WERI-Rb-1 (cell line): ENCODE measurements around the gene MS4A3.
"Not testable (repeated sequence)": the region's sequence is repeated elsewhere in the genome, so short reads cannot be mapped to it uniquely, and the experiment has no call there.

Source experiments
- DNase-seq: peaks from one replicate; pipeline ENCODE4 v3.0.0-alpha.2; 2020
- H3K27ac ChIP-seq: fragments of 250-450 bp; sonication (Bioruptor Pico); 2 replicates; pipeline ENCODE4 v1.5.1; 2020; ENCODE audit warnings: mild to moderate bottlenecking, moderate library complexity
- H3K27me3 ChIP-seq: fragments of 250-450 bp; sonication (Bioruptor Pico); 2 replicates; pipeline ENCODE4 v1.5.1; 2021; ENCODE audit warnings: mild to moderate bottlenecking, low read depth, moderate library complexity; ENCODE audit not compliant: insufficient read depth, severe bottlenecking
- H3K36me3 ChIP-seq: fragments of 250-450 bp; sonication (Bioruptor Pico); 2 replicates; pipeline ENCODE4 v1.5.1; 2020; ENCODE audit warnings: mild to moderate bottlenecking, moderate library complexity
- H3K4me3 ChIP-seq: 2 replicates; pipeline ENCODE4 v1.5.1; 2011; ENCODE audit warnings: low read depth, mild to moderate bottlenecking, control low read depth, low read length
- H3K9me3 ChIP-seq: fragments of 250-450 bp; sonication (Bioruptor Pico); 2 replicates; pipeline ENCODE4 v1.5.1; 2021; ENCODE audit warnings: mild to moderate bottlenecking, moderate library complexity; ENCODE audit not compliant: severe bottlenecking
- TF ChIP-seq, protein P1 (sequence below): IDR thresholded peaks from 2 replicates; pipeline ENCODE4 v1.5.1; 2011; ENCODE audit warnings: low read depth, mild to moderate bottlenecking, control low read depth, inconsistent platforms, low read length

The MS4A3 gene, protein sequence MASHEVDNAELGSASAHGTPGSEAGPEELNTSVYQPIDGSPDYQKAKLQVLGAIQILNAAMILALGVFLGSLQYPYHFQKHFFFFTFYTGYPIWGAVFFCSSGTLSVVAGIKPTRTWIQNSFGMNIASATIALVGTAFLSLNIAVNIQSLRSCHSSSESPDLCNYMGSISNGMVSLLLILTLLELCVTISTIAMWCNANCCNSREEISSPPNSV

DNA sequence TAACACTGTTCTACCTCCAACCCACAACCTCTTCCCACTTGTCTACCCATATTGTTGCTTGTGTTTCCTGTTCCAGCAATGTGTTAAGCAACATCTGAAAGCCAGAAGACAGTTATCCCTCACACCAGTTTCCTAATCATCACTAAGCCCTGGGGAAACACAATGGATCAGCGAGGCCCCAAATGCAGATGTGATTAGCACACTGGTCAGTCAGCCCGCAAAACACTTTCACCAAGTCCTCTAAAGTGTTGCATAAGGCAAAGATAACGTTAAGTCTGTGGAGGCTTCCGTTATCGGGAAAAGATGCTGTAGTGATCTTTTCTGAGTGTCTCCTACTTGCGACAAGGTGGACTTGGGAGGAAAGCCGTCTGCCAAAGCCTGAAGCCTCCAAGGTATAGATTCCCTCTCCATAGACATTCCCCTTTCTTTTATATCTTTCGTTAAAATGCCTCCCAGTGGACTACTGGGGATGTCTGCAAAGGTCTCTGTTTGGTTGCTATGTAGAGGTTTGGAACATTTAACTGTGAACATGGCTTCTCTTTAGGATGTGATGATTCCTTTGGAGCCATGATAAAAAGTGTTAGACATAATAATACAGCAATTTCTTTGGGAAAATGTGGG, at the start of gene MS4A3:
TSS of gene MS4A3 (plus strand) at position 317 of the 621 bp plus-strand sequence. CDS start 4,496 bp downstream, outside the sequence.
- TF ChIP-seq, protein P1, sequence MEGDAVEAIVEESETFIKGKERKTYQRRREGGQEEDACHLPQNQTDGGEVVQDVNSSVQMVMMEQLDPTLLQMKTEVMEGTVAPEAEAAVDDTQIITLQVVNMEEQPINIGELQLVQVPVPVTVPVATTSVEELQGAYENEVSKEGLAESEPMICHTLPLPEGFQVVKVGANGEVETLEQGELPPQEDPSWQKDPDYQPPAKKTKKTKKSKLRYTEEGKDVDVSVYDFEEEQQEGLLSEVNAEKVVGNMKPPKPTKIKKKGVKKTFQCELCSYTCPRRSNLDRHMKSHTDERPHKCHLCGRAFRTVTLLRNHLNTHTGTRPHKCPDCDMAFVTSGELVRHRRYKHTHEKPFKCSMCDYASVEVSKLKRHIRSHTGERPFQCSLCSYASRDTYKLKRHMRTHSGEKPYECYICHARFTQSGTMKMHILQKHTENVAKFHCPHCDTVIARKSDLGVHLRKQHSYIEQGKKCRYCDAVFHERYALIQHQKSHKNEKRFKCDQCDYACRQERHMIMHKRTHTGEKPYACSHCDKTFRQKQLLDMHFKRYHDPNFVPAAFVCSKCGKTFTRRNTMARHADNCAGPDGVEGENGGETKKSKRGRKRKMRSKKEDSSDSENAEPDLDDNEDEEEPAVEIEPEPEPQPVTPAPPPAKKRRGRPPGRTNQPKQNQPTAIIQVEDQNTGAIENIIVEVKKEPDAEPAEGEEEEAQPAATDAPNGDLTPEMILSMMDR = no peak
- DNase-seq = no peak
- Histone ChIP-seq H3K27me3 (no peaks in the 10 kb centered on the region), H3K9me3 (no peaks in the 10 kb centered on the region), H3K27ac (no peak within 1 kb of the TSS), H3K4me3 (no peak within 1 kb of the TSS), H3K36me3 (no peaks in the 10 kb centered on the region)

DNA sequence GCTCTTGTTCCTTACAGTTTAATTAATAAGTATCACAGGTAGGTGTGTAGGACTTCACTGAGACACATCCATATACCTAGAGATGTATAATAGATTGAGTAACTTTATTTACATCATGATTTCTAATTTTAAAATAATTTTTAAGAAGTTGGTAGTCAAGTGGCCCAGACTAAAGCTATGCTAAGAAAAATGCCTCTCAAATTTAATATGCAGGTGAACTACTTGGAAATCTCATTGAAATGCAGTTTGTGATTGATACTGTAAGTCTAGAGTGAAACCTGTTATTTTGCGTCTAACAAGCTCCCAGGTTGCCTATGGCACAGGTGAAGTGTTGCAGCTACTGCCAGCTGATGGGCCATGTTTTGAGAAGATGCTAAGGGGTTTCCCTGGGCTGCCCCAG, 39.6 kb upstream of the MS4A3 start, which contains the start of gene OOSP4B:
TSS of gene OOSP4B (plus strand) at position 301 of the 400 bp plus-strand sequence.
- H3K9me3 ChIP-seq = peaks cover 2% of the 10 kb centered on the region
- DNase-seq = no peak
- H3K27ac ChIP-seq = no peak within 1 kb of the TSS
- H3K36me3 ChIP-seq = no peaks in the 10 kb centered on the region
- TF ChIP-seq, protein P1 = no peak
- no peak within 1 kb of the TSS for H3K4me3 ChIP-seq
- H3K27me3 ChIP-seq = no peaks in the 10 kb centered on the region

DNA sequence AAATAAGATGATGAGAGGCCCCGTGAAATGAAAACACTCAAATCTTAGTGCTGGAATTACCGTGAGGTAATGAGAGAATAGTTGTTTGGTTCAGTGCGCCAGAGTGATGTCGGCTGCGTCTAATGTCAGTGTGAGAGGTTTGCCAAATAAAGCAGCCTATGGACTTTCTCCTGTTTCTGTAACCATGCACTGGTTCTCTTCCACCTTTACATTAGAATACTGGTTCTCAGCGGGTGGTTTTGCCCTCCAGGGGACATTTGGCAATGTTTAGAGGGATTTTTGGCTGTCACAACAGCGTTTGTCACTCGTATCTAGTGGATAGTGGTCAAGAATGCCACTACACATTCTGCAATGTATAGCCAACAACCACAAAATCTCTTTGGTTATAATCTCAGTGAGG, 38.4 kb upstream of the MS4A3 start:
- Histone ChIP-seq H3K27me3 (no peaks in the 10 kb centered on the region), H3K36me3 (no peaks in the 10 kb centered on the region), H3K9me3 (peaks cover 2% of the 10 kb centered on the region), H3K27ac (no peak overlapping the region), H3K4me3 (no peak overlapping the region)
- no peak for DNase-seq
- TF ChIP-seq, protein P1 = no peak

DNA sequence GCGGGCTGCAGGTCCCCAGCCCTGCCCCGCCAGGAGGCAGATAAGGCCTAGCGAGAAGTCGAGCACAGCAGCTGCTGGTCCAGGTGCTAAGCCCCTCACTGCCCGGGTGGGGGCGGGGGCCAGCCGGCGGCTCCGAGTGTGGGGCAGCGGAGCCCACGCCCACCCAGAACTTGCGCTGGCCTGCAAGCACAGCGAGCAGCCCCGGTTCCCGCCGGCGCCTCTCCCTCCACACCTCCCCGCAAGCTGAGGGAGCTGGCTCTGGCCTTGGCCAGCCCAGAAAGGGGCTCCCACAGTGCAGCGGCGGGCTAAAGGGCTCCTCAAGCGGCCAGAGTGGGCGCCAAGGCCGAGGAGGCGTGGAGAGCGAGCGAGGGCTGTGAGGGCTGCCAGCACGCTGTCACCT, 36.1 kb upstream of the MS4A3 start:
- H3K36me3 ChIP-seq, H3K27ac ChIP-seq, H3K9me3 ChIP-seq, H3K4me3 ChIP-seq, DNase-seq, H3K27me3 ChIP-seq: not testable (repeated sequence)

DNA sequence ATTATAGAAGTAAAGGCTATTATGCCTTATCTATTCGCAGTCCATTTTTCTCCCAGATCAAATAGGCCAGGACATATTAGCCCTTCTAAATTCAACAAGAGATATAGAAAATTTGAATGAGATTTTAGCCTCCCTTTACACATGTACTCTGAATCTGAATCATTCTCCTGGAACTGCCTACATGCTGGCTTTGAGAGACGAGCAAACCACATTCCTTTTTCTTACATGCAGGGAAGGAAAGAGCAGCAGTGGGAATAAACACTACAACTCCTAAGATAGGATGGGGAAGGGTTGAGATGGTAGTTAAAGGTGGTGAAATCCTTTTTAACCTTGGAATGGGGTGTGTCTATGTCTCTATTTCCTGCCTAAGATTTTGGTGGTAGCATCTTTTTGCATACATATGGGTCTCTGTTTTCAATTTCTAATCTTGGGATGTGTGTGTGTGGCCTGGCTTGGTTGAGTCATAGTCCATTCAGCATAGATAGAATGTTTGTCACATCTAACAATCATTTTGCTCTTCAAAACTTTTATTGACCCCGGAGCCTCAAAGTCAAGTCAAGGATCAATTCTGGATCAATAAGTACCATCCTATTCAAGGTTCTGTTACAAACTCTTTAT, 27.3 kb upstream of the MS4A3 start:
- Histone ChIP-seq H3K36me3 (no peaks in the 10 kb centered on the region), H3K27ac (no peak overlapping the region), H3K4me3 (no peak overlapping the region), H3K9me3 (no peaks in the 10 kb centered on the region), H3K27me3 (no peaks in the 10 kb centered on the region)
- TF ChIP-seq, protein P1 = no peak
- DNase-seq = no peak

DNA sequence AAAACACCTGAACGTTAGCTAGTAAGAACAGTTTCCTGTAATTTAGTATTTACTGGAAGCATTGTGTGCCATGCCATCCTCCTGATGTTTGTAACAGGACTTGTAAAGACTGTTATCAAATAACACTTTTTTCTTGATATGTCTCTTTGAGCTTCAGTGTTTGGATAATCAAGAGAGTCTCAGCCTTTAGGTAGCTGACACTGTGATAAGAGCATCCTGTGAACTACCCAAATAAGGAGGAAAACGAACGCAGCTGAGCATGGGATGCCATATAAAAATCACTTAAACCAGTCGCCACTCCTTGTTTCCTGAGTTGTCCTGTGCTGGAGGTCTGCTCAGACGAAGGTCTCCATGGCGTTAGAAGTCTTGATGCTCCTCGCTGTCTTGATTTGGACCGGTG, 16.4 kb upstream of the MS4A3 start, which contains the start of gene OOSP2:
TSS of gene OOSP2 (plus strand) at position 301 of the 400 bp plus-strand sequence. CDS start at position 352, 51 bp downstream.
- H3K4me3 ChIP-seq = no peak within 1 kb of the TSS
- no peaks in the 10 kb centered on the region for H3K9me3 ChIP-seq
- H3K27ac ChIP-seq = no peak within 1 kb of the TSS
- H3K27me3 ChIP-seq = no peaks in the 10 kb centered on the region
- H3K36me3 ChIP-seq = no peaks in the 10 kb centered on the region
- DNase-seq = no peak
- TF ChIP-seq, protein P1 = no peak

DNA sequence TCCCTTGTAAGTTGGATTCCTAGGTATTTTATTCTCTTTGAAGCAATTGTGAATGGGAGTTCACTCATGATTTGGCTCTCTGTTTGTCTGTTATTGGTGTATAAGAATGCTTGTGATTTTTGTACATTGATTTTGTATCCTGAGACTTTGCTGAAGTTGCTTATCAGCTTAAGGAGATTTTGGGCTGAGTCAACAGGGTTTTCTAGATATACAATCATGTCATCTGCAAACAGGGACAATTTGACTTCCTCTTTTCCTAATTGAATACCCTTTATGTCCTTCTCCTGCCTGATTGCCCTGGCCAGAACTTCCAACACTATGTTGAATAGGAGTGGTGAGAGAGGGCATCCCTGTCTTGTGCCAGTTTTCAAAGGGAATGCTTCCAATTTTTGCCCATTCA, 6.0 kb upstream of the MS4A3 start:
- H3K4me3 ChIP-seq, H3K27ac ChIP-seq, H3K9me3 ChIP-seq, DNase-seq, H3K36me3 ChIP-seq, H3K27me3 ChIP-seq: not testable (repeated sequence)

DNA sequence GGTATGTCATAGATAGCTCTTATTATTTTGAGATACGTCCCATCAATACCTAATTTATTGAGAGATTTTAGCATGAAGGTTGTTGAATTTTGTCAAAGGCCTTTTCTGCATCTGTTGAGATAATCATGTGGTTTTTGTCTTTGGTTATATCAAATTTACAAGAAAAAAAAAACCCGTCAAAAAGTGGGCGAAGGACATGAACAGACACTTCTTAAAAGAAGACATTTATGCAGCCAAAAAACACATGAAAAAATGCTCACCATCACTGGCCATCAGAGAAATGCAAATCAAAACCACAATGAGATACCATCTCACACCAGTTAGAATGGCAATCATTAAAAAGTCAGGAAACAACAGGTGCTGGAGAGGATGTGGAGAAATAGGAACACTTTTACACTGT, 5.6 kb upstream of the MS4A3 start:
- not testable (repeated sequence) for H3K4me3 ChIP-seq, H3K27me3 ChIP-seq, H3K9me3 ChIP-seq, DNase-seq, H3K27ac ChIP-seq, H3K36me3 ChIP-seq
